Activated T-cell treated with anti-CD3 and anti-CD28 coated beads, Interleukin-2, amount 50 U/mL, for 24 hours (primary cell): Measurements from ENCODE around the gene PUM2.
"Not testable (repeated sequence)": the region's sequence is repeated elsewhere in the genome, so short reads cannot be mapped to it uniquely, and the experiment has no call there.

Experiments
- DNase-seq: peaks from one replicate; pipeline ENCODE4 v3.0.0-alpha.2; 2020
- H3K27ac Mint-ChIP-seq: 2 replicates; pipeline ENCODE4 v1.8.0; 2020; ENCODE audit warnings: mild to moderate bottlenecking, mixed read lengths
- H3K27me3 Mint-ChIP-seq: 2 replicates; pipeline ENCODE4 v1.8.0; 2020; ENCODE audit warnings: mixed read lengths
- H3K36me3 Mint-ChIP-seq: 2 replicates; pipeline ENCODE4 v1.8.0; 2020; ENCODE audit warnings: low read depth, mixed read lengths
- H3K4me1 Mint-ChIP-seq: 2 replicates; pipeline ENCODE4 v1.8.0; 2020; ENCODE audit warnings: low read depth, mixed read lengths
- H3K4me3 Mint-ChIP-seq: 2 replicates; pipeline ENCODE4 v1.8.0; 2020; ENCODE audit warnings: mild to moderate bottlenecking, moderate library complexity, mixed read lengths
- H3K9me3 Mint-ChIP-seq: 2 replicates; pipeline ENCODE4 v1.8.0; 2020; ENCODE audit warnings: mixed read lengths

The PUM2 gene

DNA sequence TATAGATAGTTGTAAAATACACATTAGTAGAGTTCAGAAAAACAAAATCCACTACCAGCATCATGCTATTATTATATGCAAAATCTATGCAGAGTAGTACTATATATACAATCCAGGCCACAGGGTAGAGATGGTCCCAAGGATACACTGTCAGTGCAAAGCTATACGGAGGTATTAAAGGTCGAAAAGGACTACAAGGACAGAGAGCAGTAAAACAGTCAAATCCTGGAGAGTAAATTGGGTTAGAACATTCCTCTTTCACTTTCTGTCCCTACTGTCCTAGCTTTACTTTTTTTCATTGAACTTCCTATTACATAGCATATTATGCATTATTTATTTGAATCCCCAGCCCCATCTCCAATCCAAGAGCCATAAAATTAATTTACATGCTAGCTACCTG is 86.0 kb downstream of the PUM2 start:
- Mint-ChIP-seq H3K9me3 (no peaks in the 10 kb centered on the region), H3K36me3 (peaks cover 80% of the 10 kb centered on the region), H3K4me1 (peaks cover 2% of the 10 kb centered on the region), H3K4me3 (no peak overlapping the region), H3K27me3 (no peaks in the 10 kb centered on the region), H3K27ac (peak overlapping the region; percentile 56)
- no peak for DNase-seq

GRCh38 chr2:20257411-20257810 is 93.2 kb downstream of the PUM2 start:
- H3K4me3 Mint-ChIP-seq, result no peak overlapping the region
- no peaks in the 10 kb centered on the region for H3K9me3 Mint-ChIP-seq
- H3K36me3 Mint-ChIP-seq, result peaks cover 84% of the 10 kb centered on the region
- H3K4me1 Mint-ChIP-seq, result no peaks in the 10 kb centered on the region
- no peaks in the 10 kb centered on the region for H3K27me3 Mint-ChIP-seq
- no peak overlapping the region for H3K27ac Mint-ChIP-seq
- DNase-seq, result no peak

DNA sequence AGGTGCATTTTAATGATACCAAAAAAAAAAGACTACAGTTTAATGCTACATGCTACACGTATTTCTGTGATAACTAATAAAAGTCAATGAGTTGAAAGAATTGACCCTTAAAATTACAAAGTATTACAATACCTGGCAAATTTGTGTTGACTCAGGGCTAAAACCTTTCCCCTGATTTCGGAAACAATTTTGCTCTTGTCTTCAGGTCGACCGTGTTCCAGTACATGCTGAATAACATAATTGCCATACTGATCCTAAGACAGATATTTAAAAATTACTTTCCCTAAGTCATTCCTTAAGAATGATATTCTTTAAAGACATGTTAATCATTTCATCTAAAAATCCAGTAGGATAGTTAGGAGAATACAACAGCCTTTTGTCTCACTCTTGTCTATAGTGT is 95.9 kb downstream of the PUM2 start:
- peaks cover 84% of the 10 kb centered on the region for H3K36me3 Mint-ChIP-seq
- no peaks in the 10 kb centered on the region for H3K27me3 Mint-ChIP-seq
- no peaks in the 10 kb centered on the region for H3K9me3 Mint-ChIP-seq
- no peaks in the 10 kb centered on the region for H3K4me1 Mint-ChIP-seq
- H3K27ac Mint-ChIP-seq, result no peak overlapping the region
- no peak for DNase-seq
- no peak overlapping the region for H3K4me3 Mint-ChIP-seq

GRCh38 chr2:20250436-20250835 is 100.2 kb downstream of the PUM2 start:
- Mint-ChIP-seq H3K36me3 (peaks cover 97% of the 10 kb centered on the region), H3K4me1 (peaks cover 5% of the 10 kb centered on the region), H3K4me3 (no peak overlapping the region), H3K27ac (peak overlapping the region; percentile 31), H3K27me3 (no peaks in the 10 kb centered on the region), H3K9me3 (no peaks in the 10 kb centered on the region)
- DNase-seq, result no peak

GRCh38 chr2:20249170-20249569 is 101.5 kb downstream of the PUM2 start:
- Mint-ChIP-seq H3K9me3 (no peaks in the 10 kb centered on the region), H3K27ac (peak overlapping the region; percentile 77), H3K4me1 (peaks cover 5% of the 10 kb centered on the region), H3K4me3 (no peak overlapping the region), H3K36me3 (peaks cover 85% of the 10 kb centered on the region), H3K27me3 (no peaks in the 10 kb centered on the region)
- no peak for DNase-seq

GRCh38 chr2:20247084-20247483 is 103.6 kb downstream of the PUM2 start:
- Mint-ChIP-seq H3K36me3 (peaks cover 65% of the 10 kb centered on the region), H3K4me1 (peaks cover 6% of the 10 kb centered on the region), H3K27ac (peak overlapping the region; percentile 14), H3K9me3 (no peaks in the 10 kb centered on the region), H3K27me3 (no peaks in the 10 kb centered on the region), H3K4me3 (no peak overlapping the region)
- DNase-seq, result no peak

DNA sequence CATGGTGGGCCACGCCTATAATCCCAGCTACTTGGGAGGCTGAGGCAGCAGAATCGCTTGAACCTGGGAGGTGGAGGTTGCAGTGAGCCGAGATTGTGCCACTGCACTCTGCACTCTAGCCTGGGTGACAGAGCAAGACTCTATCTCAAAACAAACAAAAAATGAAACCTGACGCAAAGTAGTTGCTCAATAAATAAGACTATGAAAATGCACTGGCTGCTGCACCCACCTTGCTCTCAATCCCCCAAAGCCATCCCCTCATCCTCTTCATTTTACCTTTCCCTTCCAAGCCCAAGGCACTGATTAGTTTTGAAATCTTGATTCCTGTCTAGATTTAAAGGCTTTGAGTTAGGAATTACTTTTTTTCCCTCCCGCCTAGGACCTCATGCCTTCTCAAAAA is 107.0 kb downstream of the PUM2 start:
- Mint-ChIP-seq H3K36me3 (peaks cover 32% of the 10 kb centered on the region), H3K27ac (peak overlapping the region; percentile 15)
- H3K4me3 Mint-ChIP-seq, DNase-seq, H3K4me1 Mint-ChIP-seq, H3K9me3 Mint-ChIP-seq, H3K27me3 Mint-ChIP-seq: not testable (repeated sequence)

DNA sequence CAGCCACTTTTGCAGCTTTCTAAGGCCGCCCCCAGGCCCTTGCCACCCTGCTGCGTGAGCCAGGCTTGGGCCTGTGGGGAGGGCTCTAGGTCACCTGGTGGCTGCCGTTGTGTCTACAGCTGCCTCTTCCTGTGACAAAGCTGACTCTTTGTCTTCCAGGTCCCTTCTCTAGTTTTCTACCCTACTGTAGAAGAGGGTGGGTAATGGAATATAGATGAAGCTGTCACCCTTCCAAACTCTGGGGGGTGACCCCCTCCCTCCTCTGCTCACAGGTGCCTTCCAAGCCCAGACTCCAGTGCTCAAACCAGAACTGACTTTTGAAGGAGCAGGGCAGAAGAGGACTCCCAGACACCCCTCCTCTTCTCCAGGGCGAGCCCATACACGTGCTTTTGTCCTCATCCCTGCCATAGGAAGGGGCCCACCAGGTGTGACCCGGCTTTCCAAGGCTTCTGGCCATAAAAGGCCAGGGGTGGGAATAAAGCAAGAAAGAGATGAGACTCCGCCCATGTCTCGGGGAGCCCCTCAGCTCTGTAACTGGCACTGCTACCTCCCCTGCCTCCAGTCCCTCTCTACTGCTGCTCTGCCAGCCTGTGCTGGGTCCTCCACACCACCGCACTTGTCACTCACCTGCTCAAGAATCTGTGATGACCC is 107.8 kb downstream of the PUM2 start:
- peak overlapping the region; percentile 63 for H3K27ac Mint-ChIP-seq
- no peak overlapping the region for H3K4me3 Mint-ChIP-seq

DNA sequence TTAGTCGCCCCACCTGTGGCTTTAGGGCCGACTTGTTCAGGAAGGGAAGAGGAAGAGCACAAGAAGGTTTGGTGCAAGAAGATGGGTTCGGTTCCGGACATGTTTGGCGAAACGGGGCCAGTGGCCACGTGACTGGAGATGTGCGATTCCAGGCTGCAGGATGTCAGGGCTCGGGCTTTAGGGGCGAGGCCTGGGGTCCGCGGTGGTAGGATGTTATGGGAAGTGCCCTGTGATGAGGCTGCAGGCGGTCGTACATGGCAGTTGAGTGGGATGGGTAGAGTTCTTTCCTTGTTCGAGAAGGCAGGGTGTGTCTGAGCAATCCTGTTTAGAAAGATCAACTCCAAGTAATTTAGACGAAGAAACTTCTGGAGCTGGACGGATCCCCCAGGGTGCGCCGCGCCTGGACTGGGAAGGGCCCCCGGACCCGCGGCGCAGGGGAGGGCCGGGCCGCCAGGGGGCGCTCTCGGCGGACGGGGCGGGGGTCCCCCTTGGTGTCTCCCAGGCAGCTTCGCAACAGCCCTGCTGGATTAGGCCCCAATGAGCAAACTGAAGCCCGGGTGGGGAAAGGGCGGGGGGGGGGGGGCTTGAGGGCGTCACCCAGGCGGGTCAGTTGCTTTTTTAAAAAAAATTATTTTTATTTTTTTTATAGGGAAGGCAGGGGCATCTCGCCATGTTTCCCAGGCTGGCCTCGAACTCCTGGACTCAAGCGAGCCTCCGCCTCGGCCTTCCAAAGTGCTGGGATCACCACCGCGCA is 108.5 kb downstream of the PUM2 start:
- Mint-ChIP-seq H3K27ac (no peak overlapping the region), H3K9me3 (no peaks in the 10 kb centered on the region), H3K27me3 (peaks cover 9% of the 10 kb centered on the region), H3K4me1 (peaks cover 8% of the 10 kb centered on the region), H3K36me3 (peaks cover 18% of the 10 kb centered on the region), H3K4me3 (peak overlapping the region; percentile 27)
- peak; percentile 61 for DNase-seq

More for the DNA sequence above, 107.8 kb downstream of the PUM2 start:
- no peak for DNase-seq
- peaks cover 8% of the 10 kb centered on the region for H3K4me1 Mint-ChIP-seq
- peaks cover 25% of the 10 kb centered on the region for H3K36me3 Mint-ChIP-seq
- H3K27me3 Mint-ChIP-seq, result peaks cover 4% of the 10 kb centered on the region
- H3K9me3 Mint-ChIP-seq, result no peaks in the 10 kb centered on the region

- H3K27ac Mint-ChIP-seq, H3K9me3 Mint-ChIP-seq, H3K4me1 Mint-ChIP-seq, H3K36me3 Mint-ChIP-seq, H3K4me3 Mint-ChIP-seq, DNase-seq: not testable (repeated sequence)
- H3K27me3 Mint-ChIP-seq, result peaks cover 19% of the 10 kb centered on the region
These were observed 110.4 kb downstream of the PUM2 start for GRCh38 chr2:20240291-20240690.

DNA sequence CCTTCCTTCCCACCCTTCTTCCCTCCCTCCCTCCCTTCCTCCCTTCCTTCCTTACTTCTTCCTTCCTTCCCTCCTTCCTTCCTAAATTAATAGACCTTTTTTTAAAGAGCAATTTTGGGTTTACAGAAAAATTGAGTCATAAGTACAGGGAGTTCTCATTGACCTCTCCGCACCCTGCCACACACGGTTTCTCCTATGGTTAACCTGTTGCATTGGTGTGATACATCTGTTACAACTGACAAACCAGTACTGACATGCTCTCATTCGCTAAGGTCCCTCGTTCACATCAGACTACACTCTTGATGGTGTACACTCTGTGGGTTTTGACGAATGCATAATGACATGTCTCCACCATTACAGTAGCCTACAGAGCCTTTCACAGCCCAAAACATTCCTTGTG is 114.1 kb downstream of the PUM2 start:
- Mint-ChIP-seq H3K4me1 (peaks cover 1% of the 10 kb centered on the region), H3K27me3 (peaks cover 26% of the 10 kb centered on the region), H3K27ac (no peak overlapping the region), H3K9me3 (no peaks in the 10 kb centered on the region), H3K36me3 (no peaks in the 10 kb centered on the region), H3K4me3 (no peak overlapping the region)
- DNase-seq, result no peak

DNA sequence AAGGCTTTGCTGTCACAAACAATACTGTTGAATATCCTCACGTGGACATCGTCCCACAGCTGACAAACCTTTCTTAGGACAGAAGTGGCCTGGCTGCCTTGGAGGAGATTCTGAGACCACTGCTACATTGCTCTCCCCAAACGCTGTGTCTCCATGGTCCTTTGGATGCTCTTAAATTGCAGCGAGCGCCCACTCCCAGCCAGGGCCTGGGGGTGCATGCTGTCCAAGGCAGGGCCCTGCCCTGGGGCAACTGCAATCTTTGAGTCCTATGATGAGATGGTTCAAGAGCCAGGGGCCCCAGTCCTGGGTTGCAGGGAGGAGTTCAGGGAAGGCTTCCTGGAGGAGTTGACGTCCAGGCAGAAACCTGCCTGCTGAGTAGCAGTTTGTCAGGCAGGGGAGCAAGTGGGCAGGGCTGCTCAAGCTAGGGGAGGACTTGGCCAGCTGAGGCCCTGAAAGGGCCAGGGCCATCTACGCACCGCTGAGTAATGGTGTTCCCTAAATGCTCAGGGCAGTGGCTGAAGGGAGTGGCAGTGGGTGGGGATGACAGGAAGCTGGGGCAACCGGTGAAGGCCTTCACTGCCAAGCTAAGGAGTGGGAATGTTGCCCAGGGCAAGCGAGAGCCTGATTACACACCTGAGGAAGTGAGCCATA is 114.9 kb downstream of the PUM2 start:
- H3K9me3 Mint-ChIP-seq, result no peaks in the 10 kb centered on the region

DNA sequence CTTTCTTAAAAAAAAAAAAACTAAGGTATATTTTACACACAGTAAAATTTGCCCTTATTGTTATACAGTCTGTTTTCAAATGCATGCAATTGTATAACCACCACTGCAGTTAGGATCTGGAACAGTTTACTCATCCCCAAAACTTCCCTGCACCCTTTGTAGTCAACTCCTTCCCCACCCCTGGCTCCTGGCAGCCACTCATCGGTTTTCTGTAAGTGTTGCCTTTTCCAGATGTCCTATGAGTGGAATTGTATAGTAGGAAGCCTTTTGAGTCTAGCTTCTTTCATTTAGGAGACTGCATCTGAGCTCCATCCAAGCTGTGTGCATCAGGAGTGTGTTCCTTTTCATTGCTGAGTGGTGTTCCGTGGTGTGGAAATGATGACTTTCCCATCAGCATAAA is 116.0 kb downstream of the PUM2 start:
- H3K4me1 Mint-ChIP-seq, H3K9me3 Mint-ChIP-seq, DNase-seq, H3K4me3 Mint-ChIP-seq, H3K36me3 Mint-ChIP-seq, H3K27ac Mint-ChIP-seq: not testable (repeated sequence)
- H3K27me3 Mint-ChIP-seq, result peaks cover 35% of the 10 kb centered on the region

More for the DNA sequence above, 114.9 kb downstream of the PUM2 start:
- Mint-ChIP-seq H3K27ac (no peak overlapping the region), H3K36me3 (no peaks in the 10 kb centered on the region), H3K4me1 (no peaks in the 10 kb centered on the region), H3K4me3 (no peak overlapping the region), H3K27me3 (peaks cover 33% of the 10 kb centered on the region)
- no peak for DNase-seq

DNA sequence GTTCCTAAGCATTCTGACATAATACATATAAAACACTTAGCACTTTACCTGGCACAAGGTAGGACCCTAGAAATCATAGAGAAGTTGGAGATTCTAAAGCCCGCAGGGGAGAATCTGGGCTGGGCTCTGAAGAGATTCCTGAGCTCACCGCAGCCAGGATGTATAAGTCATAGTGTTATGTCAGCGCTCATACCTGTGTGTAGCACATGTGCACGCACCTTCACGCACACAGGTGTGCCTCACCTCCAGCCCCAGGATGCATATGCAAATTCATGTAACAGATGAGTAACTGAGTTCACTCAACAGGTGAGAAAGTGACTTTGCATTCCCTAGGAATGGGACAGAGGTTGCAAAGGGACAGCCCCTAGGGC is 117.8 kb downstream of the PUM2 start:
- H3K4me3 Mint-ChIP-seq, result no peak overlapping the region
- no peaks in the 10 kb centered on the region for H3K4me1 Mint-ChIP-seq
- DNase-seq, result no peak
- H3K27ac Mint-ChIP-seq, result no peak overlapping the region
- no peaks in the 10 kb centered on the region for H3K36me3 Mint-ChIP-seq
- peaks cover 45% of the 10 kb centered on the region for H3K27me3 Mint-ChIP-seq
- no peaks in the 10 kb centered on the region for H3K9me3 Mint-ChIP-seq

DNA sequence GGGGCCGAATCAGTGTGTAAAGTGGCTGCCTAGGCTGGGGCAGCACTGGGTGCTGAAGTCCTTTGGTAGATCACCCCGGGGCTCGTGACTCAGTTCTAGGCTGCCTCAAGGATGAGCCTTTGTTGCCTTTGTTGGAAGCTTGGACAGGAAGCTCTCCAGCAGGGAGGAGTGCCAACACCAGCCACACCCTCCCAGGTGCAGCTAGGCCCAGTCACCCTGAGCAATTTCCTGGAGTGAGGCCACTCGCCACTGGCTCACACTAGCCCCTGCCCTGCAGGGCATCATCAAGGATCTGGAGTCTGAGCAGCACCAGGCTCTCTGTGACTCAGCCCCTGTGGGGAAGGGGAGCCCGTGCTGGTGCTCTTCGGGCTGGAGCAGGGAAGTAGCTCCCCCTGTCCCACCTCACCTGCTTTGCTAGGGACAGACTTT is 119.0 kb downstream of the PUM2 start:
- peak; percentile 3 for DNase-seq
- Mint-ChIP-seq H3K4me1 (no peaks in the 10 kb centered on the region), H3K36me3 (no peaks in the 10 kb centered on the region), H3K4me3 (no peak overlapping the region), H3K9me3 (no peaks in the 10 kb centered on the region), H3K27me3 (peaks cover 49% of the 10 kb centered on the region), H3K27ac (no peak overlapping the region)
